Ishikawa (cell line): ENCODE data around the gene SPDYE11.
"Not testable (repeated sequence)": the region's sequence is repeated elsewhere in the genome, so short reads cannot be mapped to it uniquely, and the experiment has no call there.

Source experiments
- EGR1 ChIP-seq: IDR thresholded peaks from 2 replicates; pipeline ENCODE4 v1.6.1; 2012
- MAX ChIP-seq: IDR thresholded peaks from 2 replicates; pipeline ENCODE4 v1.6.1; 2012

DNA sequence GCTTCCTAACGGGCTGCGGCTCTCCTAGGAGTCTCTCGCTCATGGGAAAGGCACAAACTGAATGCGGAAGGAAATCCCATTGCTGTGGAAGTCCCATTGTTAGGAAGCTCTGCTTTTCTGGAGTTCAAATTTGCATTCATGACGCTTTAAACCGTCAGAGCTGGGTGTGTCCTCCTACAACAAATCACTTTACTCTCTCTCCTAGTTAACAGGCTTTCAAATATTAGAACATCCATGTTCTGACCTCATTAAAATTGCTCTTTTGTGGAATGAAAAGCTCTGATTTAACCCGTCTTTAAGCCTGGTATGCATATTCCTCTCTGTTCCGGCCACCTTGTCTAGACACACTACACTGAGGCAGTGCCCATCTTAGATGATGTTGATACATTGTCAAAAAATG is at the start of gene SPDYE11:
- TF ChIP-seq EGR1, MAX: not testable (repeated sequence)
